Globus pallidus (tissue), 1 donor: ENCODE results near the gene KRT71.

Experiments
- DNase-seq: peaks from one replicate; pipeline ENCODE4 v3.0.0-alpha.2; 2015; ENCODE audit warnings: low spot score

Gene KRT71

GRCh38 chr12:52575256-52575655 is 22.3 kb upstream of the KRT71 start:
- DNase-seq: no peak

- DNase-seq: no peak
Measured at GRCh38 chr12:52573743-52574142, 20.8 kb upstream of the KRT71 start, which contains the start of gene KRT74. Gene KRT74 (minus strand): TSS chr12:52573843. CDS start chr12:52573777, 66 bp downstream.

GRCh38 chr12:52573306-52573705 is 20.4 kb upstream of the KRT71 start:
- DNase-seq: no peak

- DNase-seq: no peak
Measured at GRCh38 chr12:52570511-52570910, 17.6 kb upstream of the KRT71 start.

- DNase-seq: peak; percentile 31
Measured at GRCh38 chr12:52568111-52568510, 15.2 kb upstream of the KRT71 start.

GRCh38 chr12:52566847-52567291 is 13.9 kb upstream of the KRT71 start:
- no peak for DNase-seq

GRCh38 chr12:52564582-52564981 is 11.6 kb upstream of the KRT71 start:
- DNase-seq: no peak

- DNase-seq: no peak
Measured at GRCh38 chr12:52561880-52562449, 9.0 kb upstream of the KRT71 start.

GRCh38 chr12:52559979-52560378 is 7.0 kb upstream of the KRT71 start:
- DNase-seq: no peak

GRCh38 chr12:52558781-52559445 is 6.0 kb upstream of the KRT71 start:
- DNase-seq: no peak

GRCh38 chr12:52557476-52557875 is 4.5 kb upstream of the KRT71 start:
- DNase-seq: no peak

GRCh38 chr12:52555577-52555976 is 2.6 kb upstream of the KRT71 start:
- DNase-seq: no peak

GRCh38 chr12:52552055-52552454 is 890 bp downstream of the KRT71 start:
- DNase-seq: peak; percentile 26

- no peak for DNase-seq
Measured at GRCh38 chr12:52551216-52551865, 1.6 kb downstream of the KRT71 start.

GRCh38 chr12:52546126-52546525 is 6.8 kb downstream of the KRT71 start:
- no peak for DNase-seq

- peak; percentile 50 for DNase-seq
Measured at GRCh38 chr12:52543985-52544883, 8.7 kb downstream of the KRT71 start.

GRCh38 chr12:52542785-52543318 is 10.1 kb downstream of the KRT71 start:
- no peak for DNase-seq

GRCh38 chr12:52542157-52542556 is 10.8 kb downstream of the KRT71 start:
- no peak for DNase-seq

GRCh38 chr12:52541709-52542108 is 11.2 kb downstream of the KRT71 start:
- DNase-seq: no peak

GRCh38 chr12:52540531-52540930 is 12.4 kb downstream of the KRT71 start:
- no peak for DNase-seq

- DNase-seq: no peak
Measured at GRCh38 chr12:52539821-52540173, 13.1 kb downstream of the KRT71 start.
